ENCODE data around the gene SPATS2.
"Not testable (repeated sequence)": the region's sequence is repeated elsewhere in the genome, so short reads cannot be mapped to it uniquely, and the experiment has no call there.

Gene SPATS2

DNA sequence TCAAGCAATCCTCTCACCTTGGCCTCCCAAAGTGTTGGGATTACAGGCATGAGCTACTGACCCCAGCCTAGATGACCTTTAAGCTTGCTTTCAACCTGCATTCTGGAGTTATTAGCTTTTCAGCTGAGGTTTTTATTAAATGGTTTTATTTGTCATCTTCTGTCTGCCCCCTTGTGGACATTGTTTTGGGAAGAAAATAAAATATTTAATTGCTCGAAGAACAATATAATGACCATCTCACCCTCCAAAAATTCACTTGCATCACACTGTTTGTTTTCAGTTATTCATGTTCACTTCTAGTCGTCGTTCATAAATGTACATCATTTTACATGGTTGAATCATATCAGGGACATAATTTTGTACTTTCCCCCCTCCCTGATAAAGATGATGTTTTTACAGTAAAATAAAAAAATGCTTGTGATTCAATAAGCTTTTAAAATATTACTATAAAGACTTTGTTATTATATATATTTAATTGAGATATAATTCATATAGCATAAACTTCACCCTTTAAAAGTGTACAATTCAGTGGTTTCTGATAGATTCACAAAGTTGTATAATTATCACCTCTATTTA is 10.1 kb upstream of the SPATS2 start:
- no peak for DNase-seq

DNA sequence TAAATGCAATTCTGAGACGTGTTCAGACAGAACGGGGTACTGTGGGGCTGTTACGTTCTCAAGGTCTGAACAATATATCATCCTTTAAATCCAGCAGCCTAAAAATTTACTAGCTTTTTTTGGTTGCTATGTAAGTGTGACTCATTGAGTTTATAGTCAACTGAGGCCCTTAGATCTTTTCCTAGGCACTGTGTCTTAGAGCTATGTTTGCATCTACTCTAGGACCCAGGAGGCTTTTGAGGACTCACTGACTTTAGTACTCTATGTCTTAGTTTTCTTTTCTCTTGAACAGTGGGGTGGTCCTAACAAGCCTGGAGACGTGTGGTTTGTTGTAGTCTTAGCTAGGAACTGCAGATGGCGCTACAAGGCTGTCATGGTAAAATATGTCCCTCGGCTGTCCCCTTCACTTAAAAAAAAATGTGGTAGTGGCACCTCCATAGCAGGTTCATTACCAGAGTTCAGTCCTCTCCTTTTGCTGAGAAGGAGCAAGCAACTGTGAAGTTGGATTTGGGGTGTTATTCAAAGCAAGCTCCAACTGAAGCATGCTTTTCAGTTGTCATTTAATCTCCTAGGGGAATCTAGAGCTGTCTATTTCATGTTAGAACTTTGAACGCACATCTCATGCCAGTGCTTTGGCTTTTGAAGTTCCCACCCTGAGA is 8.7 kb upstream of the SPATS2 start:
- no peak for DNase-seq

DNA sequence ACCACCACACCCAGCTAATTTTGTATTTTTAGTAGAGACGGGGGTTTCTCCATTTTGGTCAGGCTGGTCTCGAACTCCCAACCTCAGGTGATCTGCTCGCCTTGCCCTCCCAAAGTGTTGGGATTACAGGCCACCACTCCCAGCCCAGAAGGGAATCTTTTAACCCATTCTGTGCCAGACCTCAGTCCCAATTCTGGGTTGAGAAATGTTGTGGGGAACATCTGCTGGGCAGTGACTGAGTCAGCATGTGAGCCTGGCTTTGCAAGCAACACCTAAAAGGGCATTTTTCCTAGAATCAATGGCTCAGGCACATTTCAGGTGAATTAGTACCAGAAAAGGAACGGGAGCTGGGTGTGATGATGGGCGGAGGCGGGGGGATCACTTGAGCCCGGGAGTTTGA is 7.6 kb upstream of the SPATS2 start:
- DNase-seq, result no peak

DNA sequence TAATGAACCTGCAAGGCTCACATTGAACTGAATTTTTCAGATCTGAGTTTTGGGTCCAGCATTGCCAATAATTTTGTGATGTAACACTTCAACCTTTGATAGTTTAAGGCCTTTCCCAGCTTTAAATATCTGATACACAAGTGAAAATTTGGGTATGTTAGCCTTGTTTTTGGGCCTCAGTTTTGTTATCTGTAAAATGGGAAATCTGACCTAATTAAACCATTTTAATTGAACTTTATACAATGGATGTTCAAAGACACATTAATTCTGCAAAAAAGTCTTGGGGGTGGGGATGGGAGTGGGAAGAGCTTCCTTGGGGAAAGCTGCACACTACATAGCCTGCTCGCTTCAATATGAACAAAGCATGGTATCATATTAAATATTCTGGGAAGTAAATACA is 5.2 kb upstream of the SPATS2 start:
- DNase-seq, result no peak

DNA sequence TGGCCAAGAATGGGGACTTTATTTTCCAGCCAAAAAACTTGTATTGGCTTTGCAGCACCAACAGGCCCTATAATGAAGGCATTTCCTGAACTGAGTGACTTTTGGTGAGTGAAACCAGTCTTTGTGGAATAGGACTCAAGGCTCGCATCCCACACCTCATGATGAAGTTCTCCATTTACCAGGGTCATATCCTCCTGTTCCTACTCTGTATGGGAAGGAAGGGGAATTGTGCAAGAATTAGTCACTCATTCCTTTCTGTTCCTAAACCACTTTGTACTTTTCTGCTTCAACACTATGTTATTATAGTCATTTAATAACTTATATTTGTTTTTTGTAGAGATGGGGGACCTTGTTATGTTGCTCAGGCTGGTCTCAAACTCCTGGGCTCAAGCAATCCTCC is 2.3 kb upstream of the SPATS2 start:
- DNase-seq, result no peak

DNA sequence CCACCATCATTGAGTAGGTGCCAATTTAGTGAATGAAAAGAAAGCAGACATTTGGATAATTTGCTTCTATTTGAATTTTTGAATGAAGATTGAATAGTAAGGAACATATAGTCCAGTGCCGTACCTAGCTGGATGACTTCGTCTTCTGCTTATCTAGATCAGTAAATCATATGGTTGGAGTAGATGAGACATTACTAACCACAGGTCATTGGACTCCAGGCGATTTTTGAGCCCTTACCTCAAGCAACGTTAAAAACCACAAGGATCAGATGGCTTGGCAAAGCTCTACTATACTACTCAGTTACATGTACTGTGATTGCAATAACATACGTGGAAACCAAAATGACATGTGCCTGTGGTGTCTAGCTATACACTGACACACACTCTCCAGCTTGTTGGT is 1.7 kb upstream of the SPATS2 start:
- DNase-seq, result no peak

DNA sequence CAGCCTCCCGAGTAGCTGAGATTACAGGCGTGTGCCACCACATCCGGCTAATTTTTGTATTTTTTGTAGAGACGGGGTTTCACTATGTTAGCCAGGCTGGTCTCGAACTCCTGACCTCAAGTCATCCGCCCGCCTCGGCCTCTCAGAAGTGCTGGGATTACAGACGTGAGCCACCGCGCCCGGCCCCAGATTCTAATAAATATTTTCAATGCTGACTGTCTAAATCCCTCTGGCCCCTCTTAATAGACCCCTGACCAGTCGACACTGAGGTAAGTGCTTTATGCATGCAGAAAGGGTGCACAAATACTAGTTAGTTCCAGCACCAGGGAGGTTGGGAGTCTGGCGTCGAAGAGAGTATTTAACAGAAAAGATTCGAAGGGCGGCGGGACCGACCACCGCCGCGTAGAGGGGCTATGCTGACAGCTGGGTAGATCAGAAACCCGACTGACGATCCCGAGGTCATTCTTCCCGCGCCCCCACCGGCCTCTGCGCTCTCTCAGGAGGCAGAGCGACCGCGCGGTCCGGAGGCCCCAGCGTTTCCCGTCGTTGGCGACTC is 1.1 kb upstream of the SPATS2 start:
- DNase-seq, result no peak

DNA sequence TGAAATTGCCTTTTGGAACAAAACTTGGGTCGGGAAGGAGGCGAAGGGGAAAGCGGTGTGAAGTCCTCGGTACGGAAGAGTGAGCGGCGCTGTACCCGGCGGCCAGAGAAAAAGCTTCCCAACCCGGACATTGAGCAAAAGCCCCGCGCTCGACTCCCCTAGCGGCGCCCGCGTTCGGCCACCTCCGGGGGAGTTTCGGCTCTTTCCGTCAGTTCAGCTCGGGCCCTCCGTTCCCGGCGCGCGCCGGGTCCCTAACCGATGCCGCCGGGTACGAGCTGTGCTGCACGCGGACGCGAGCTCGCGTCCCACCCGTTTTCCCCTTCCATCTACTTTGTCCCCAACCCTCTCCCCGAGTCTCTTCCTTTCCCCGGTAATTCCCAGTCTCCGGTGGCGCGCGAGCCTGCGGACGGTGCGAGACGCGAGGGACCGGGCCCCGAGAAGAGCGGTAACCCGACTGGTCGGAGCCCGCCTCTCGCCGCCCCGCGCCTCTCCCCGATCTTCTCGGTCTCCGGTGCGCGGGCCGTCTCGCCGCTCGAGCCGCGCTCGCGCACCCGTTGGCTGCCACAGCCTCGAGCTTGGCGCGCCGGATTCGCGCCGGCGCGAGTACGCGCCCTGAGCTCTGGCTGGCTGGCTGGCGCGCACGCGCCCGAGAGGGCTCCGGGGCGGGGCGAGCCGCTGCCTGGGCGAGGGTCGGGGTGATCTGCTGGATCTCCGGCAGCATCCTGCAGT is 446 bp upstream of the SPATS2 start:
- peak; percentile 52 to 86 (median 68) for DNase-seq

DNA sequence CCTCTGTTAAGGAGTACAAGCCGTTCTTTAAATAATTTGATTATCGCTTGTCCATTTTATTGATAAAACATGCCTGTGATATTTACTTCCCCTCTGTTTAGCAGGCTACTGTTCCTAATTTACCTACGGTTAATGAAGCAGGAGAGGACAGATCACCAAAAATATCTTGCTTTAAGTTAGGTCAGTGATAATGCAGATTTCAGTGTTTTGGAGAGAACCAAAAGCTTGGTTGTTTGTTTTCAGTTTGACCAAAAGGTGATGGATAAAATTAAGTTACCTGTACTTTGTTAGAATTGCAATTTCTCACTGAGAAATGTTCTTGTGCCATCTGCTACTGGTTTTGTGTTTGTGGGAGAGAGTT is 958 bp downstream of the SPATS2 start:
- no peak for DNase-seq

DNA sequence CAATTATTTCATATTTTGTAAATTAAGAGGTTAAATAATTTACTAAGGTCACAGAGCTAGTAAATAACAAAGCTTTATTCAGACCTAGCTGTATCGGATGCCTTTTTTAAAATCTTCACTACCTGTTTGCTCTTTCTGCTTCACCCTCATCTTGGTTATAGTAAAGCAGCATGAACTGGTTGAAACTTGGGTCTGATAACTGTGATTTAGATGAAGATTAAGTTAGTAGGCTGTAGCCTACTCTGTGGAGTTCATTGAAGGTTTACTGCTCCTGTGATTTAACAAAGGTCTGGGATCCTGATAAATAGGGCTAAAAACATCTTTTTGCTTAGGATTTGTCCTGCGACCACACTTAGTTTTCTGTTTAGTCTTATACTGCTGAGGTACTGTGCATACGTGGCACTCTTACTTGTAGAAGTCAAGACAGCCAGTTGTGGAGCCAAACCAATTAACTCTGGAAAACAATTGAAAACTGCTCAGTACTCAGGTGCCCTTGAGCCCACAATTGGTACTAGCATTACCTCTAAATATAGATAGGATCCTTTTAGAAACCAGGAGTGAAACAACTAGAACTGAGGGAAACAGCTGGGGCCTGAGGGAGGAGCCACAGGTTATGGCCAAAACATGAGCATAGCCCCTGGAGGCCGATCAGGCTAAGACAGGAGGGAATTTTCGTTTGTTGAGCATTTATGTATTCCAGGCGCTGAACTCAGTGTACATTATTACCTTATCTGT is 2.3 kb downstream of the SPATS2 start:
- no peak for DNase-seq

DNA sequence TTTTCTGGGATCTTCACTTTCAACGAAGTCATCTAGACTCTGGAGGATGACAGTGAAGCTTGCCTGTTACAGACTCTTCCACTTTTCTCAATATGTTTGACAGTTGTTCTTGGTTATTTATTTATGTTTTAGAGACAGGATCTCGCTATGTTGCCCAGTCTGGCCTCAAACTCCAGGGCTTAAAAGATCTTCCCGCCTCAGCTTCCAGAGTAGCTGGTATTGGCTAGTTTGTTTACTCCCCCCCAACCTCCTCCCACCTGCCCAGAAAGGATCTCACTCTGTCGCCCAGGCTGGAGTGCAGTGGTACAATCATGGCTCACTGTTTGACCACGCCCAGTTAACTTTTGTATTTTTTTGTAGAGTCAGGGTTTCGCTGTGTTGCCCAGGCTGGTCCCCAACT is 3.3 kb downstream of the SPATS2 start:
- DNase-seq, result no peak

DNA sequence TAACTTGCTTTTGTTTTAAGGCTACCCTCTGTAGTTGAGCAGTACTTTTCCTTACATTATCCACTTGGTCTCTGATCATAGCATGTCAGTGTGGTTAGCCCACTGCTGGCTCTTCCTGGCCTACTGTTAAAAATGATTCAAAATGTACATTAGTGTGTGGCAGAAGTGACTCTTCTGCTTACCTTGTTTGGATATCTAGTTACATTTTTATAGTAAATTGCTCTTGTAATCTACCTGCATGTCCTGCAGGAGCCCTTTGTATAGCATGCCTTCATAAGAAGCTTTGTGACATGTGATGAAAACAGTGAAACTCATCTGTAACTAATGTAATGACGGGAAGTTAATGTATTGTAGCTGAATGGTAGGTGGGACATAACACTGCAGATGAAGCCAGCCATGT is 8.1 kb downstream of the SPATS2 start:
- DNase-seq, result no peak

DNA sequence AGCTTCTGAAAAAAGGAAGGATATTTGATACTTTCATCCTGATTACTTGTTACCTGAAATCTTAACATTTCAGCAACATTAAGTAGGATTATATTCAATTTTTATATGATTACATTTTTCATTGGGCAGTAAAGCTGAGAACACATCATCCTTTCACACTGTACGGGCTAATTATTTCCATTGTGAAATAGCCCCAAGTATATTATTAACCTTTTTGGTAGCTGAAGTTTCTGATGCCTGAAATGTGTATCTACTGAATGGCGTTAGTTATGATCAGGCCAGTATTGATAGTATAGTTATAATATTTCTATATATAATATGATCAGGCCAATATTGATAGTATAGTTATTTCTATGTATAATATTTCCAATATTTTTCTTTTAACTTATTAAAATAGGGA is 10.1 kb downstream of the SPATS2 start:
- no peak for DNase-seq

DNA sequence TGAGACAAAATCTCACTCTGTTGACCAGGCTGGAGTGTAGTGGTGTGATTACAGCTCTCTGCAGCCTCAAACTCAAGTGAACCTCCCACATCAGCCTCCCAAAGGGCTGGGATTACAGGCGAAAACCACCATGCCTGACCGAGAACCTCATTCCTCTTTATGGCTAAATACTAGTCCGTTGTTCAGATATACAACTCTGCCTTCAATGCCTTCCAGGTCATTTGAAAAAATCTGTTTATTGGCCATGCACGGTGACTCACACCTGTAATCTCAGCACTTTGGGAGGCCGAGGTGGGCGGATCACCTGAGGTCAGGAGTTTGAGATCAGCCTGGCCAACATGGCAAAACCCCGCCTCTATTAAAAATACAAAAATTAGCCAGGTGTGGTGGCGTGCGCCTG is 12.9 kb downstream of the SPATS2 start:
- not testable (repeated sequence) for DNase-seq

DNA sequence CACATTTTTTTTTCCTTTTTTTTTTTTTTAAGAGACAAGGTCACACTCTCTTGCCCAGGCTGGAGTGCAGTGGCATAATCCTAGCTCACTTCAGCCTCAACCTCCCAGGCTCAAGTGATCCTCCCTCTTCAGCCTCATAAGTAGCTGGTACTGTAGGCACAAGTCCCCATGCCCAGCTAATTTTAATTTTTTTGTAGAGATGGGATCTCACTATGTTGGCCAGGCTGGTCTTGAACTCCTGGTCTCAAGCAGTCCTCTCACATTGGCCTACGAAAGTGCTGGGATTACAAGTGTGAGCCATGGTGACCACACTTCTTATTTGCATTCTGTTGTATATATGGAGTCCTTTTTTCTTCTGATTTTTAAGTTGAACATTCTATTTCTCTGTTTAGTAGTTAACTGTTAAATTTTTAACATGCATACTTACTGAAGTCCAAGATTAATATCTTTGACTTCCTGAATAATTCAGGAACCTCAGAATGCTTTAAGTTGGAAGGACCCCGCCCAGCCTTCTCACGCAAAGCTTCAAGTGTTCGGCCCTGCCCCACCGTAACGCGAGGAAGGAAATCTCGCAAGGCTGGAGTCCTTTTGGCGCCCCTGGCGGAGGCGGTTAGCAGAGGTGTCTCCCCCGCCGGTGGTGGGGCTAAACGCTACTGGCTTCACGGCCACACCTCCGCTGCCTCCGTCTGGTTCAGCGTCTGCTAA is 21.6 kb downstream of the SPATS2 start:
- peak; percentile 13 to 68 (median 32) for DNase-seq

DNA sequence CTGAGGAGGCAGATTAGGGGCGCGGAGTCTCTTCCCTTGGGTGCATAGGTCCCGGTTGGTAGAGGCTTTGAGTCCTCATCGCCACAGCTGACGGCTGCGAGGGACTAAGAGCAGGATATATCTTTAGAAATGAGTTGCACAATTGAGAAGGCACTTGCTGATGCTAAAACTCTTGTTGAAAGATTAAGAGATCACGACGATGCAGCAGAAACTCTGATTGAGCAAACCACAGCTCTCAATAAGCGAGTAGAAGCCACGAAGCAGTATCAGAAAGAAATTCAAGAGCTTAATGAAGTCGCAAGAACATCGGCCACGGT is 22.1 kb downstream of the SPATS2 start:
- DNase-seq, result no peak

DNA sequence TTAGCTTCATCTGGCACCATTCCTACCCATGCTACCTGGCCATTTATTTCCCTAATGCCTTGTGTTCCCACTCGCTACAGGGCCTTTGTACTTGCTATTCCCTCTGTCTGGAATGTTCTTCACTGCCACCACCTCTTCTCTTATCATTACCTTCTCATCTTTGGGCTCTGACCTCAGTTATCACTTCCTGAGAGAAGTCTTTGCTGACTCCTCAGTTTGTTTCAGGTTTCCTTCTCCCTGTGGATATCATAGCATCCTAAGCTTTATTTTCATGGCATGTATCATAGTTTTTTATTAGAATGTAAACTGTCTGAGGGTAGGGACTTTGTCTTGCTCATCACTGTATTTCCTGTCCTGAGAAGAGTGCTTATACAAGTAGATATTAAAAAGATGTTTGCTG is 29.7 kb downstream of the SPATS2 start:
- no peak for DNase-seq

DNA sequence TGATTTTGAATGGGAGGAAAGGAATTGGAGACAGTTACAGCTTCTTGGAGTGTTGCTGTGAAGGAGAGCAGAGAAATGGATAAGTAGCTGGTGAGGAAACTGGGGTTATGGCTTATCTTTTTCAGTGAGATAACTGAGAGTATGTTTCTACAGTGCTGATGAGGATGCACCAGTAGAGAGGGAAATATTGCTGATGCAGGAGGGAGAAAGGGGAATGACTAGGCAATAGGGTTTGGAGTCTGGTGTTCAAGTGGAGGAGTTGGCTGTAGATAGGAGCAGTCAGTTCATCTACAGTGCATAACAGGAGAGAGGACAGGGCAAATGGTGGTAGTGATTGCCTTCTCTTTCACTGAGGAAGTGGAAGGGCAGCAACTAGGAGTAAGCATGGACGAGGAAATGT is 33.0 kb downstream of the SPATS2 start:
- DNase-seq, result no peak

DNA sequence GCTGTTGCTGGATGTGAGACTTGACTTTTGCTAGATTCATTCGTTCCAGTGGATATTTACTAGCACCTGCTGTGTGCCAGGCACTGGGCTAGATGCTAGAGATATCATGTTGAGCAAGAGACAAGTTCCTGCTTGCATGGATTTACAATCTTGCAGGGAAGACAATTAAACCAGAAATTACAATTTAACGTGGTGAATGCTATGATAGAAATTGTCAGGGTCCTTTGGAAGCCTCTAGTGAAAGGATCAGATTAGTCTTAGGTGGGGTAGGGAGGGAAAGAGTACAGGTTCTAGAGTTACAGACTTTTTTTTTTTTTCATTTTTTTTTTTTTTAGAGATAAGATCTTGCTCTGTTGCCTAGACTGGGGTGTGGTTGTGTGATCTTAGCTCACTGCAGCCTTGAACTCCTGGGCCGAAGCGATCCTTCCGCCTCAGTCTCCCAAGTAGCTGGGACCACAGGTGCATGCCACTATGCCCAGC is 36.7 kb downstream of the SPATS2 start:
- DNase-seq, result no peak

DNA sequence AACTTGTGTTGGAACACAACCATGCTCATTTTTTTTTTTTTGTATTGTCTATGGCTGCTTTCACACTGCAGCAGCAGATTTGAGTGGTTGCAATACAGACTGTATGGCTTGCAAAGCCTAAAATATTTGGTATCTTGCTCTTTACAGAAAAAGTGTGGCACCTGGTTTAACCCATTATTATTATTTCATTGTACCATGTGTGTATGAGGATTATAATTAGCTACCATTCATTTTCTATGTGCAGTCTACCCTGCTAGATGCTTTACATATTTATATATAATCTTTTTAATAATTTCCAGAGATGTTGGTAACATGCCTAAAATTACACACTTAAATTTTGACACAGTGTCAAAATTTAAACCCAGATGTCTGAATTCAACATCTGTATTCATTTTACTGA is 37.7 kb downstream of the SPATS2 start:
- DNase-seq, result no peak

DNA sequence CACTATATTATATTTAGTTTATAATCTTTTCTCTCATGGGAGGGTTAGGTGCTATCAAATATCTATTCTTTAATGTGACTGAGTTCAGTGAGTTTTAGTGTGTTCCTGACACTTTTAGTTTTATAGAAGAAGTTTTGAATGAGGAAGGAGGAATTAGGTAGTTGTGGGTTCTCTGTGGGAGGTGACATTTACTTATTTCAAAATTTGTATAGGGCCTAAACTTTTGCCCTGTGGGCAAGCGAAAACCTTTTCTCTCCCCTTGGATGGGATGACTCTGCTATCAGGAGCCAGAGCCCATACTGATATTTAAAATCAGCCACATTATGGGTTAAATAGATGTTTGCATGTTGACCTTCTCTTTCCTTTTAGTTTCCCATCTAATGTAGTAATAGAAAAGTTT is 43.6 kb downstream of the SPATS2 start:
- DNase-seq, result no peak

DNA sequence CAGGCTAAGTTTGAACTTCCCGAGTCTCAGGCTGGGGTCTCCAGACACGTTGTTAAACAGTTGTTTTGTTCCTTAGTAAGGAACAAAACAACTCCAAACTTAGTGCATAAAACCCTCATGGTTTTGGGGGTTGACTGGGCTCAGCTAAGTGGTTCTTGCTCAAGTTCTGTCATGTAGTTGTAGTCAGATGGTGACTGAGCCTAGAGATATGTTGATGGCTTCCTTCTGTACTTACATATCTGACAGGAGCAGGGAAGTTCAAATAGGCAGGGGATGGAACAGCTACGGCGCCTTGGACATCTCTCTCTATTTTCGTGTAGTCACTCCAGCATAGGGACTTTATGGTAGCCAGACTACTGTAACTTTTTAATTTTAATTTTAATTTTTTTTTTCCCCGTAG is 45.7 kb downstream of the SPATS2 start:
- DNase-seq, result no peak

DNA sequence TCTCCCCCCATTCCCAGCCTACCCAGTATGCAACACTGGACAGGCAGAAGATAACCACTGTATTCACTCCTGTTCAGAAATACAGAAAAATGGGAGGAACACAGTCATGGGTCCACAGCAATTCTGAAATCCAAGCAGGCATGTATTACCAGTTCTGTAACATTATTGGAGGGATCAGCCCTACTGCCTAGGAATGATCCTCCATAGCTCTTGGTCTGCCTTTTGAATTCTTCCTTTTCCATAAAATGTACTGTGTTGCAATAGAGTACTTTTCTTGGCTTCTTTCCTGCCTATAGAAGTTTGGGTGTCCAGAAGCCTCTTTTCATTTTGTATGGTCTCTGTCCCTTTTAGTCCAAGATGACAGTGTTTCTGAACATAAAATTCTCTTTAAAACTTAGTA is 46.5 kb downstream of the SPATS2 start:
- DNase-seq, result no peak
